ENCODE measurements around the gene TTC39C. TPM values are rescaled to one million over a fixed set of nuclear protein-coding genes. Genes with fewer than 3 reads are reported as not detected.

Gene TTC39C
- total and polyA plus RNA-seq, 2 of the 8 experiments (the other 6 are each of a cell fraction or from before 2014, with no cell fraction given), result 8.1 to 79.1 TPM

GRCh38 chr18:24039671-24040070, 25.1 kb downstream of the TTC39C start:
- H3K27me3 ChIP-seq (replicated peaks in 1 of 4; ENCODE audit: control insufficient read depth in 3 of 4, extremely low read depth in 1 of 4, insufficient read depth in 3 of 4, low read length in 3 of 4), result no peaks in the 10 kb centered on the region
- WGBS, 2 experiments (ENCODE audit: extremely low coverage in 1 of 2, insufficient coverage in 1 of 2, insufficient read length in 1 of 2, insufficient replicate concordance in 2 of 2, low coverage in 1 of 2, low lambda C conversion rate in 2 of 2, missing lambda C conversion rate in 1 of 2), result 92% methylated on average over 3 of the region's 3 CpGs; no CpG with 5 or more reads in 1 of the 2 experiments
- H4K91ac ChIP-seq (replicated peaks; ENCODE audit: insufficient read length, low read length), result no peak overlapping the region
- H4K20me1 ChIP-seq (replicated peaks in 1 of 2; ENCODE audit: control insufficient read depth in 1 of 2, insufficient read depth in 2 of 2, low read length in 2 of 2), result peaks cover 2 to 6% of the 10 kb centered on the region in 2 experiments
- H2BK20ac ChIP-seq (ENCODE audit: low read length), result no peak overlapping the region
- H3K4ac ChIP-seq (replicated peaks; ENCODE audit: insufficient read length, low read depth, low read length), result no peak overlapping the region
- peaks cover 7 to 91% of the 10 kb centered on the region in 2 experiments for H3K79me2 ChIP-seq (ENCODE audit: control insufficient read depth in 1 of 2, insufficient read depth in 2 of 2, low read length in 2 of 2)
- no peak overlapping the region for H2BK5ac ChIP-seq (ENCODE audit: low read depth, low read length)
- no peak overlapping the region for H3K9ac ChIP-seq (replicated peaks in 1 of 4; ENCODE audit: extremely low read depth in 1 of 4, low read depth in 3 of 4, low read length in 3 of 4)
- no peak overlapping the region for H3K4me3 ChIP-seq (ENCODE audit: extremely low read depth in 1 of 4, insufficient read depth in 2 of 4, low read depth in 3 of 4, low read length in 4 of 4)
- H3K18ac ChIP-seq (ENCODE audit: extremely low read depth, low read length), result no peak overlapping the region; the same call in 1 of the 2 replicates
- FAIRE-seq (no peak), DNase-seq (ENCODE audit: low read depth in 1 of 2, low spot score in 2 of 2) (no peak)
- no peak overlapping the region for H2AK5ac ChIP-seq (ENCODE audit: low read depth, low read length)
- POLR2A ChIA-PET (ENCODE audit: partially characterized antibody), result no interaction called here
- TF ChIP-seq E2F6 (IDR thresholded peaks at IDR 0.05) (no peak), CHD1 (IDR thresholded peaks at IDR 0.05; ENCODE audit: low read depth, low read length) (no peak)
- H3K36me3 ChIP-seq (ENCODE audit: control insufficient read depth in 2 of 4, insufficient read depth in 4 of 4, low read length in 3 of 4), result no peaks in the 10 kb centered on the region; a peak in 1 of 8 replicates
- CTCF ChIA-PET (ENCODE audit: partially characterized antibody), result interaction anchor here (2.5 kb wide), 1 partner anchor 24 kb away, joined by 6 read pairs; no protein-coding TSS in a partner anchor
- H3K9me3 ChIP-seq (ENCODE audit: insufficient read depth in 2 of 2, low read depth in 1 of 2, low read length in 1 of 2), result peaks cover 4% of the 10 kb centered on the region in 2 experiments; a peak in 2 of 4 replicates
- no peak overlapping the region for H3K4me2 ChIP-seq (ENCODE audit: insufficient read depth in 1 of 2, low read depth in 2 of 2, low read length in 2 of 2)
- no peak overlapping the region for H2AFZ ChIP-seq (ENCODE audit: low read length)
- H2BK120ac ChIP-seq (replicated peaks; ENCODE audit: low read depth, low read length), result no peak overlapping the region
- no peak overlapping the region for H2BK12ac ChIP-seq (ENCODE audit: low read depth, low read length)
- no peaks in the 10 kb centered on the region for H3K4me1 ChIP-seq (replicated peaks in 1 of 4; ENCODE audit: control insufficient read depth in 3 of 4, insufficient read depth in 4 of 4, low read length in 3 of 4)
- H3K56ac ChIP-seq (replicated peaks; ENCODE audit: insufficient read length, low read depth, low read length), result no peak overlapping the region
- peaks cover 3% of the 10 kb centered on the region; the same call in 1 of the 2 replicates for H3K79me1 ChIP-seq (ENCODE audit: low read depth, low read length)
- H3K23ac ChIP-seq (ENCODE audit: insufficient read length), result no peak overlapping the region
- H2BK15ac ChIP-seq (ENCODE audit: low read length), result no peak overlapping the region
- no peaks in the 10 kb centered on the region for H3K23me2 ChIP-seq (ENCODE audit: low read depth, low read length)
- no peak overlapping the region for H3K14ac ChIP-seq (ENCODE audit: insufficient read length)
- H3K27ac ChIP-seq (ENCODE audit: low read depth, low read length), result no peak overlapping the region
- no peak overlapping the region for H4K5ac ChIP-seq (ENCODE audit: insufficient read length, low read depth, low read length)
- no peak overlapping the region for H4K8ac ChIP-seq (ENCODE audit: extremely low read depth, insufficient read depth, low read length)

All from H1 (cell line).